LNCAP (cell line): ENCODE measurements around the gene FAM237A.

Source experiments
- TF ChIP-seq, protein P1 (sequence below): fragments of 450-650 bp; IDR thresholded peaks from 2 replicates; pipeline ENCODE4 v1.5.1; 2017; ENCODE audit warnings: mild to moderate bottlenecking

FAM237A gene

GRCh38 chr2:206615417-206616089 is 26.7 kb upstream of the FAM237A start:
- TF ChIP-seq, protein P1, sequence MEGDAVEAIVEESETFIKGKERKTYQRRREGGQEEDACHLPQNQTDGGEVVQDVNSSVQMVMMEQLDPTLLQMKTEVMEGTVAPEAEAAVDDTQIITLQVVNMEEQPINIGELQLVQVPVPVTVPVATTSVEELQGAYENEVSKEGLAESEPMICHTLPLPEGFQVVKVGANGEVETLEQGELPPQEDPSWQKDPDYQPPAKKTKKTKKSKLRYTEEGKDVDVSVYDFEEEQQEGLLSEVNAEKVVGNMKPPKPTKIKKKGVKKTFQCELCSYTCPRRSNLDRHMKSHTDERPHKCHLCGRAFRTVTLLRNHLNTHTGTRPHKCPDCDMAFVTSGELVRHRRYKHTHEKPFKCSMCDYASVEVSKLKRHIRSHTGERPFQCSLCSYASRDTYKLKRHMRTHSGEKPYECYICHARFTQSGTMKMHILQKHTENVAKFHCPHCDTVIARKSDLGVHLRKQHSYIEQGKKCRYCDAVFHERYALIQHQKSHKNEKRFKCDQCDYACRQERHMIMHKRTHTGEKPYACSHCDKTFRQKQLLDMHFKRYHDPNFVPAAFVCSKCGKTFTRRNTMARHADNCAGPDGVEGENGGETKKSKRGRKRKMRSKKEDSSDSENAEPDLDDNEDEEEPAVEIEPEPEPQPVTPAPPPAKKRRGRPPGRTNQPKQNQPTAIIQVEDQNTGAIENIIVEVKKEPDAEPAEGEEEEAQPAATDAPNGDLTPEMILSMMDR = no peak

DNA sequence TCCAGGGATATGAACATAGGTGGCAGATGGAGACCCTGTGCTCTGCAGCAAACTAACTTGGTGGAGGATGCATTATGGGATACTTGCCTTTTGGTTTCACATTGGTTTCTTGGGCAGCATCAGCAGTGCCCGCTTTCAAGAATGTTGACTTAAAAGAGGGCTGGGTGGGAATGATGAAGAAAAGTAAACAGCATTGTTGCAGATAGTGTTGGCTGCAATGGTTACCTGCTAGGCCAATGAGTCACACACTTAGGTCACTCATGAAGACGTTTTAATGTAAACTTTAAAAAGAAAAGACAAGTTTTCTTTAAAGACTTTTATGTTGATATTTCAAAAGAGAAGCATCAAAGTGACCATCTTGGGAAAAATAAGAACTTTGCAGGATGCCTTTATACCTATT is 26.1 kb upstream of the FAM237A start:
- TF ChIP-seq, protein P1 = no peak

GRCh38 chr2:206619011-206619410 is 23.3 kb upstream of the FAM237A start:
- TF ChIP-seq, protein P1 = no peak

- TF ChIP-seq, protein P1 = no peak
These were observed 16.2 kb upstream of the FAM237A start for GRCh38 chr2:206626108-206626507.

DNA sequence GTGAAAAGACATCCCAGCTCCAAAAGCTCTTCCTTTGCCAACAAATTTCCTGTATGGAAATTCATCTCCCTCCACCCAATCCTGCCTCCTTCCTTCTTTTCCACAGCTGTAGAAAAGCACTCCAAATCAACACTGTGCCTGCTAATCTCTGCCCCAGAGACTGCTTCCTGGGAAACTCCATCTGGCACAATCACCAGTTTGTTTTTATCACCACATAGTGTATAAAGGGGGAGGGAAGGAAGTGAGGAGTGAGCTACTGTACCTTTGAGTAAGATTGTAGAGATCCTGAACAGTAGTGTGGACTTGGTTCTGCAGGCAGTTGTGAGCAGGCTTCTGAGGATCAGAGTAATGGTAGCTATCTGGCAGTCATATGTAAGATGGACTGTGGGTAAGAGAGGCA is 14.7 kb upstream of the FAM237A start:
- TF ChIP-seq, protein P1 = no peak

DNA sequence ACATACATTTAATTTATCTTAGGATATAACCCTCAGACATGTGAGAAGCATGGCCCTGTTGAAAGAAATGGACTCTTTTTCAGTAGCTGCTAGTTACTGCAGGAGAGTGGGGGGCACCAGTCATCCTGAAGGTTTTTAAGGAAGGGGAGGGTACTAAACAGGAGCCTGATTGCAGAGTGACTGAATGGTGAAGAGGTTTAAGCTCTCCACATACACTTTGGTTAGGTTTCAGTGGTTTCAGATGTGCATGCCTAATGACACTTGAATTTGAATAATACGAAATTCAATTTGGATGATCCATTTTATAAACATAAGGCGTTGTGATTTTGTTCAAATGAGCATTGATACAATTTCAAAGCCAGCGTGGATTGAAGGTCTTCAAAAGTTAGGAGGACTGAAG is 10.9 kb upstream of the FAM237A start:
- TF ChIP-seq, protein P1 = no peak

DNA sequence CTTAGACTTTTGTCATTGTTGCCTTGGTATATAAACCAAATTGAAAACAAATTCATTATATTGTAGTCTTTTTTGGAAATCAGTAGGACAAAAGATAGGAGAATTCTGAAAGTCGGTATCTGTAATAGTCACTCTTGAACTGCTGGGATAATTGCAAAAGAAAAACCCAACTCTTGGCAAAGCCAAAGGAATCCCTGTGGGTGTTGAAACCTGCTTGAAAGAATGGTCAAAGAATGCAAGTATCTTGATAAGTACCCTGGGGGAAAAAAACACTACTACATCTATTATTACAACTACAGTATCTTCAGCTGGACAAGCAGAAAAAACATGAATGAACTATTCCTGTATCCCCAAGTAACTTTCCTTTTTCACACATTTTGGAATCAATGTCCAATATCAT is 7.3 kb upstream of the FAM237A start:
- TF ChIP-seq, protein P1 = no peak

DNA sequence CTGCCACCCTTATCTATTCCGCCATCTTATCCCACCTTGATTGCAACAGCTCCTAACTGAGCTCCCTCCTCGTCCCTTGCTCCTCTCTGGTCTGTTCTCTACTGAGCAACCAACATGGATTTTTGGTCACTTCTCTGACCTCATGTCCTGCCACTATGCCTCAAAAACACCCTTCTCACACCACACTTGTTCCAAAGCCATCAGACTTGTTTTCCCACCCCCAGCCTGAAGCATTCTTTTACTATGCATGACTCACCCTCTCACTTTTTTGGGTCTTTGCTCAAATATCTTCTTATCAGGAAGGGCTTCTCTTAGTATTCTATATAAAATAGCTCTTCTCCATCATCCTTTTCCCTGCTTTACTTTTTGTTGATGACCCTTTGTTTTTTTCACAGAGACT is 2.7 kb upstream of the FAM237A start:
- TF ChIP-seq, protein P1 = no peak
